MM.1S (cell line): ENCODE results near the gene CTNNBIP1.

ENCODE experiments used
- DNase-seq: peaks from one replicate; pipeline ENCODE4 v3.0.0-alpha.2; 2015
- H2AFZ ChIP-seq: fragments of 300-600 bp; sonication (generic); 2 replicates; pipeline ENCODE4 v1.6.0; 2016; ENCODE audit warnings: antibody characterized with exemption, low read length
- H3F3A ChIP-seq: fragments of 300-600 bp; sonication (generic); 2 replicates; pipeline ENCODE4 v1.6.1; 2016; ENCODE audit warnings: mild to moderate bottlenecking, antibody characterized with exemption, low read length, moderate library complexity, mixed read lengths; ENCODE audit not compliant: insufficient read depth
- H3K27ac ChIP-seq: fragments of 300-600 bp; sonication (generic); 2 replicates; pipeline ENCODE4 v1.5.1; 2016; ENCODE audit warnings: mild to moderate bottlenecking, low read length
- H3K27me3 ChIP-seq: fragments of 300-600 bp; sonication (generic); replicated peaks from 2 replicates; pipeline ENCODE4 v1.6.0; 2016; ENCODE audit warnings: low read length; ENCODE audit not compliant: insufficient read depth
- H3K36me3 ChIP-seq: fragments of 300-600 bp; sonication (generic); replicated peaks from 2 replicates; pipeline ENCODE4 v1.6.1; 2016; ENCODE audit warnings: mild to moderate bottlenecking, low read length, mixed read lengths; ENCODE audit not compliant: insufficient read depth
- H3K4me1 ChIP-seq: fragments of 300-600 bp; sonication (generic); 2 replicates; pipeline ENCODE4 v1.6.1; 2016; ENCODE audit warnings: low read length, mixed read lengths
- H3K4me2 ChIP-seq: fragments of 300-600 bp; sonication (generic); 2 replicates; pipeline ENCODE4 v1.6.0; 2016; ENCODE audit warnings: low read depth, low read length
- H3K4me3 ChIP-seq: fragments of 300-600 bp; sonication (generic); 2 replicates; pipeline ENCODE4 v1.5.1; 2016; ENCODE audit warnings: low read length, mixed read lengths
- H3K79me2 ChIP-seq: fragments of 300-600 bp; sonication (generic); 2 replicates; pipeline ENCODE4 v1.6.1; 2016; ENCODE audit warnings: mixed run types, low read length, mixed read lengths
- H3K9ac ChIP-seq: fragments of 300-600 bp; sonication (generic); 2 replicates; pipeline ENCODE4 v1.6.1; 2016; ENCODE audit warnings: low read length, mixed read lengths
- H3K9me2 ChIP-seq: fragments of 300-600 bp; sonication (generic); replicated peaks from 2 replicates; pipeline ENCODE4 v1.6.1; 2016; ENCODE audit warnings: mild to moderate bottlenecking, low read length, mixed read lengths; ENCODE audit not compliant: insufficient read depth
- H3K9me3 ChIP-seq: fragments of 300-600 bp; sonication (generic); replicated peaks from 2 replicates; pipeline ENCODE4 v1.6.1; 2016; ENCODE audit warnings: mild to moderate bottlenecking, low read length, mixed read lengths; ENCODE audit not compliant: insufficient read depth
- H4K20me1 ChIP-seq: fragments of 300-600 bp; sonication (generic); 2 replicates; pipeline ENCODE4 v1.6.1; 2016; ENCODE audit warnings: mild to moderate bottlenecking, low read length, moderate library complexity, mixed read lengths; ENCODE audit not compliant: insufficient read depth
- CTCF ChIP-seq: fragments of 300-600 bp; sonication (generic); IDR thresholded peaks from 2 replicates; pipeline ENCODE4 v1.5.1; 2016; ENCODE audit warnings: antibody characterized with exemption, low read length, mixed read lengths
- EZH2 ChIP-seq: fragments of 300-600 bp; sonication (generic); optimal IDR thresholded peaks from 2 replicates; pipeline ENCODE3; 2017; ENCODE audit warnings: low read depth, mild to moderate bottlenecking, antibody characterized with exemption, low read length, mixed read lengths
- EZH2phosphoT487 ChIP-seq: fragments of 300-600 bp; sonication (generic); IDR thresholded peaks from 2 replicates; pipeline ENCODE4 v1.6.1; 2018; ENCODE audit warnings: antibody characterized with exemption, low read length

CTNNBIP1 gene

GRCh38 chr1:9872430-9873165 is 37.5 kb downstream of the CTNNBIP1 start:
- no peaks in the 10 kb centered on the region for H3K9me3 ChIP-seq
- no peaks in the 10 kb centered on the region for H3K4me1 ChIP-seq
- H3K36me3 ChIP-seq = no peaks in the 10 kb centered on the region
- H3F3A ChIP-seq = no peaks in the 10 kb centered on the region
- no peak overlapping the region for H2AFZ ChIP-seq
- no peaks in the 10 kb centered on the region for H4K20me1 ChIP-seq
- no peak overlapping the region for H3K4me3 ChIP-seq
- no peak overlapping the region for H3K9ac ChIP-seq
- H3K27me3 ChIP-seq = no peaks in the 10 kb centered on the region
- no peaks in the 10 kb centered on the region for H3K79me2 ChIP-seq
- no peak overlapping the region for H3K27ac ChIP-seq
- no peak for TF ChIP-seq CTCF
- no peak for TF ChIP-seq EZH2phosphoT487
- no peak for TF ChIP-seq EZH2
- no peak overlapping the region for H3K4me2 ChIP-seq
- H3K9me2 ChIP-seq = no peaks in the 10 kb centered on the region
- no peak for DNase-seq

GRCh38 chr1:9871707-9872425 is 38.2 kb downstream of the CTNNBIP1 start:
- H3K27ac ChIP-seq = no peak overlapping the region
- H2AFZ ChIP-seq = no peak overlapping the region
- H3F3A ChIP-seq = no peaks in the 10 kb centered on the region
- H3K4me2 ChIP-seq = no peak overlapping the region
- no peaks in the 10 kb centered on the region for H3K9me3 ChIP-seq
- no peaks in the 10 kb centered on the region for H4K20me1 ChIP-seq
- H3K4me3 ChIP-seq = no peak overlapping the region
- no peak for DNase-seq
- no peak for TF ChIP-seq CTCF
- TF ChIP-seq EZH2phosphoT487 = no peak
- no peak for TF ChIP-seq EZH2
- H3K4me1 ChIP-seq = no peaks in the 10 kb centered on the region
- H3K9ac ChIP-seq = no peak overlapping the region
- H3K27me3 ChIP-seq = no peaks in the 10 kb centered on the region
- H3K79me2 ChIP-seq = no peaks in the 10 kb centered on the region
- no peaks in the 10 kb centered on the region for H3K9me2 ChIP-seq
- no peaks in the 10 kb centered on the region for H3K36me3 ChIP-seq

GRCh38 chr1:9871021-9871420 is 39.0 kb downstream of the CTNNBIP1 start:
- Histone ChIP-seq H3K9me3 (no peaks in the 10 kb centered on the region), H3K4me1 (no peaks in the 10 kb centered on the region), H3F3A (no peaks in the 10 kb centered on the region), H3K4me2 (no peak overlapping the region), H3K79me2 (no peaks in the 10 kb centered on the region), H3K9me2 (no peaks in the 10 kb centered on the region), H3K9ac (no peak overlapping the region), H3K36me3 (no peaks in the 10 kb centered on the region), H4K20me1 (no peaks in the 10 kb centered on the region), H3K27me3 (no peaks in the 10 kb centered on the region), H3K4me3 (no peak overlapping the region), H3K27ac (no peak overlapping the region), H2AFZ (no peak overlapping the region)
- no peak for DNase-seq
- TF ChIP-seq EZH2 = no peak
- TF ChIP-seq CTCF = no peak
- no peak for TF ChIP-seq EZH2phosphoT487
